Coronary artery (tissue), 2 donors: ENCODE measurements around the gene ZNF660.
"Not testable (repeated sequence)": the region's sequence is repeated elsewhere in the genome, so short reads cannot be mapped to it uniquely, and the experiment has no call there.

Source experiments
- DNase-seq: peaks from one replicate; pipeline ENCODE4 v3.0.0-alpha.2; 2017; ENCODE audit warnings: low spot score
- H3K27ac ChIP-seq, 2 donors: fragments of 200-600 bp; sonication (generic); one replicate each; pipeline ENCODE4 v1.5.1; 2016 to 2019
- H3K4me3 ChIP-seq: fragments of 200-600 bp; sonication (generic); 2 replicates; pipeline ENCODE4 v1.5.1; 2016; ENCODE audit warnings: mild to moderate bottlenecking, moderate library complexity
- CTCF ChIP-seq: fragments of 200-600 bp; sonication (generic); IDR thresholded peaks from one replicate; pipeline ENCODE4 v1.5.1; 2019; ENCODE audit warnings: antibody characterized with exemption

Gene ZNF660

GRCh38 chr3:44562147-44562546, 22.6 kb upstream of the ZNF660 start:
- Histone ChIP-seq H3K4me3 (no peak overlapping the region), H3K27ac (no peak overlapping the region)
- no peak for TF ChIP-seq CTCF
- no peak for DNase-seq

DNA sequence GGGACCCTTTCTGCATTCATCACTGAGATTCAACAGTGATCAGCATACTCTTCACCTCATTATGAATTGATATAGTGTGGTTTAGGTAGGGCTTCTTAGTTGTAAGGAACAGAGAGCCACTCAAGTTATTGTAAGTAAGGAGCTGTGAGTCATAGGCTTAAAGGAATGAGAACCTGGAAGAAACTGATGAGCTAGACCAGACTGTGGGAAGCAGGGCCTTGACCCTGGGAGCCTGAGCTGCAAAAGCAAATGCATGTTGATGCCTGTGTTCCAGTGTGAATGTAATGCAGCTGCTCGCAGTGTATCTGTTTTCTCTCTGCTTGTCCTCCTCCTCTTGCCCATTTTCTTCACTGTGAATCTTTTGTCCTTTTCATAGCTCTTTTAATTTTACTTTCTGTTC, 16.2 kb upstream of the ZNF660 start:
- no peak overlapping the region for H3K4me3 ChIP-seq
- H3K27ac ChIP-seq: no peak overlapping the region
- DNase-seq: no peak
- no peak for TF ChIP-seq CTCF

DNA sequence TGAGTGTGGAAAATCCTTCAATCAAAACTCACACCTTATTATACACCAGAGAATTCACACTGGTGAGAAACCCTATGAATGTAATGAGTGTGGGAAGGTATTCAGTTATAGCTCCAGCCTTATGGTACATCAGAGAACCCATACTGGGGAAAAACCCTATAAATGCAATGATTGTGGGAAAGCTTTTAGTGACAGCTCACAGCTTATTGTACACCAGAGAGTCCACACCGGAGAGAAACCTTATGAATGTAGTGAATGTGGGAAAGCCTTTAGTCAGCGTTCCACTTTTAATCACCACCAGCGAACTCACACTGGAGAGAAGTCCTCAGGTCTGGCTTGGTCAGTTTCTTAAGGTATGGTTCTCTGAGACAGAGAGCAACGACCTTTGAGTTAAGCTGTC, 13.7 kb upstream of the ZNF660 start:
- Histone ChIP-seq H3K27ac (no peak overlapping the region), H3K4me3 (no peak overlapping the region)
- TF ChIP-seq CTCF: no peak
- DNase-seq: no peak

DNA sequence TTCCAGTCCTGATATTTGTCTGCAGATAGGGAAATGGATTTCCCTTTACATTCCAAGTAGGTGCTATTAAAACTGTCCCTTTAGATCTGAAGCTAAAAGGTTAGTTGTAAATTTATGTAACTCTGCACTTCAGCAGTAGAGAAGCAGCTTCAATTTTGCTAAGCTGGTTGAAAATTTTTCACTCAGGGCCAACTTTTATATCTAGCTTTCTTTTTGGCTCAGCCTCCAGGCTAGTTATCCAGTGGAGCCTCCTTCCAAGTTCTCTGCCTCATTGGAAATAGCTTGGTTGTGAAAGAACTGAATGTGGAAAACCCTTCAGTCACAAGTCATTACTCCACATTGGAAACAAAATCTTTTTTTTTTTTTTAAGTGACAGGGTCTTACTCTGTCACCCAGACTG, 8.2 kb upstream of the ZNF660 start:
- DNase-seq: no peak
- no peak overlapping the region for H3K4me3 ChIP-seq
- H3K27ac ChIP-seq: no peak overlapping the region
- TF ChIP-seq CTCF: no peak

- not testable (repeated sequence) for DNase-seq
Observed at GRCh38 chr3:44577354-44577952, 7.3 kb upstream of the ZNF660 start.

DNA sequence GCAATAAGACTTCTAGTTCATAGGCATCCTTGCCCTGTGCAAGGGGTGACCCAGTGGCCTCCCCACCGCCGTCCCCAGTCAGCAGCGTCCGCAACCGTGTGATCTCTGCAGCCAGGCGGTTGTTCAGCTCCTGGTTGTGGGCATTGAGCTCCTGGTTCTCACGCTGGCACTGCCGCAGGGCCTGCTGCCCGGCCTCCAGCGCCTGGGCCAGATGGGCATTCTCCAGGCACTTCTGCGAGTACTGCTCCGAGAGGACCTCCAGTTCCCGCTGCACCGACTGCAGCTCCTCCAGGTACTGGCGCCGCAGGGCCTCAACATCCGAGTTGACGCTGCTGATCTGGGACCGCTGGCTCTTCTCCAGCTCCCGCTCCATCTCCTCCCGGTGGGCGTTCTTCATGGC, 6.4 kb upstream of the ZNF660 start:
- not testable (repeated sequence) for DNase-seq, H3K4me3 ChIP-seq, H3K27ac ChIP-seq

More at GRCh38 chr3:44577354-44577952, 7.3 kb upstream of the ZNF660 start:
- H3K27ac ChIP-seq, H3K4me3 ChIP-seq: not testable (repeated sequence)

- not testable (repeated sequence) for H3K4me3 ChIP-seq, H3K27ac ChIP-seq, DNase-seq
Observed at GRCh38 chr3:44578924-44579515, 5.7 kb upstream of the ZNF660 start.

- DNase-seq, H3K27ac ChIP-seq, H3K4me3 ChIP-seq: not testable (repeated sequence)
Observed at GRCh38 chr3:44579749-44580148, 5.0 kb upstream of the ZNF660 start.

DNA sequence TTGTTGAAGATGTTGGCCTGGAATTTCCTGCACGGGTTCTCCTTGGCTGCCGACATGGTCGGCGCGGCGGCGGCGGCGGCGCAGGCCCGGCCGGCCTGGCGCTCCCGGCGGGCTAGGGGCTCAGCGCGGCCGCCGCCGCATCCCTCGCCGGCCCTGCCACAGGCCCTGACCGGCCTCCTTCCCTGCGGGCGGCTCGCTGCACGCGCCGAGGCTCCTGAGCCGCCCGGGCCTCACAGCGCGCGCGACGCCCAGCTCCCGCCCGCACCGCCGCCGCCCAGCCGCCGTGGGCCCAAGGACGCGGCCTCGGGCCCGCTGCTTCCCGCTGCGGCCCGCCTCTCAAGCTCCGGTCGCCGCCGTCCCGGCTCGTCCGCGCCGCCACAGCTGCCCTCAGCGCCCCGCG, 3.8 kb upstream of the ZNF660 start:
- not testable (repeated sequence) for DNase-seq, H3K27ac ChIP-seq

GRCh38 chr3:44596621-44597020, 11.9 kb downstream of the ZNF660 start:
- Histone ChIP-seq H3K27ac (no peak overlapping the region), H3K4me3 (no peak overlapping the region)
- TF ChIP-seq CTCF: no peak
- no peak for DNase-seq

More for the DNA sequence above, 3.8 kb upstream of the ZNF660 start:
- not testable (repeated sequence) for H3K4me3 ChIP-seq
